H9 (cell line): ENCODE measurements around the gene TMC2. TPM values are rescaled to one million over a fixed set of nuclear protein-coding genes. Genes with fewer than 3 reads are reported as not detected.
A peak's percentile ranks its signal among the peaks of the same experiment; 100 is the strongest.

Experiments used
- DNase-seq: peaks from one replicate; pipeline ENCODE4 v3.0.0-alpha.2; 2017
- H2AFZ ChIP-seq: one replicate; pipeline ENCODE4 v1.6.1; 2013; ENCODE audit warnings: mild to moderate bottlenecking, low read length, control low read depth, moderate library complexity
- H2AK5ac ChIP-seq: 2 replicates; pipeline ENCODE4 v1.6.1; 2013; ENCODE audit warnings: low read length, control low read depth, mixed read lengths; ENCODE audit not compliant: insufficient read length
- H2BK120ac ChIP-seq: one replicate; pipeline ENCODE4 v1.6.1; 2013; ENCODE audit warnings: low read depth, mild to moderate bottlenecking, low read length, control low read depth, inconsistent platforms; ENCODE audit not compliant: poor library complexity, severe bottlenecking
- H2BK12ac ChIP-seq: 2 replicates; pipeline ENCODE4 v1.6.1; 2013; ENCODE audit warnings: low read length, control low read depth, mixed read lengths, low read depth; ENCODE audit not compliant: insufficient read length
- H2BK15ac ChIP-seq: 2 replicates; pipeline ENCODE4 v1.6.1; 2013; ENCODE audit warnings: low read depth, low read length, control low read depth
- H2BK20ac ChIP-seq: one replicate; pipeline ENCODE4 v1.6.1; 2013; ENCODE audit warnings: low read depth, mild to moderate bottlenecking, low read length, control low read depth, inconsistent platforms; ENCODE audit not compliant: poor library complexity, severe bottlenecking
- H2BK5ac ChIP-seq: 2 replicates; pipeline ENCODE4 v1.6.1; 2013; ENCODE audit warnings: low read length, control low read depth, mixed read lengths; ENCODE audit not compliant: insufficient read length
- H3K14ac ChIP-seq: 2 replicates; pipeline ENCODE4 v1.6.1; 2013; ENCODE audit warnings: low read length, control low read depth; ENCODE audit not compliant: insufficient read depth
- H3K18ac ChIP-seq: 2 replicates; pipeline ENCODE4 v1.6.1; 2013; ENCODE audit warnings: low read depth, mild to moderate bottlenecking, mixed read lengths, low read length, control low read depth; ENCODE audit not compliant: insufficient read length
- H3K23ac ChIP-seq: 2 replicates; pipeline ENCODE4 v1.6.1; 2013; ENCODE audit warnings: low read length, control low read depth, mixed read lengths, low read depth; ENCODE audit not compliant: insufficient read length
- H3K23me2 ChIP-seq: 2 replicates; pipeline ENCODE4 v1.6.1; 2013; ENCODE audit warnings: low read depth, mild to moderate bottlenecking, mixed read lengths, low read length, control low read depth; ENCODE audit not compliant: insufficient read length, poor library complexity, severe bottlenecking
- H3K27ac ChIP-seq: 2 replicates; pipeline ENCODE4 v1.5.1; 2013; ENCODE audit warnings: low read length, control low read depth, mixed read lengths, low read depth; ENCODE audit not compliant: insufficient read length
- H3K27me3 ChIP-seq: 2 replicates; pipeline ENCODE4 v1.6.1; 2013; ENCODE audit warnings: low read length, control low read depth, inconsistent platforms; ENCODE audit not compliant: insufficient read depth
- H3K4ac ChIP-seq: 2 replicates; pipeline ENCODE4 v1.6.1; 2013; ENCODE audit warnings: low read depth, mild to moderate bottlenecking, control low read depth, inconsistent platforms, low read length, moderate library complexity
- H3K4me1 ChIP-seq: 2 replicates; pipeline ENCODE4 v1.6.1; 2013; ENCODE audit warnings: low read length, control low read depth, inconsistent platforms; ENCODE audit not compliant: insufficient read depth
- H3K4me2 ChIP-seq: 2 replicates; pipeline ENCODE4 v1.6.1; 2013; ENCODE audit warnings: low read length, control low read depth, mixed read lengths; ENCODE audit not compliant: insufficient read length, insufficient read depth
- H3K56ac ChIP-seq: 2 replicates; pipeline ENCODE4 v1.6.1; 2013; ENCODE audit warnings: low read depth, mild to moderate bottlenecking, mixed read lengths, low read length, control low read depth; ENCODE audit not compliant: insufficient read length
- H3K79me1 ChIP-seq: 2 replicates; pipeline ENCODE4 v1.6.1; 2013; ENCODE audit warnings: low read depth, mild to moderate bottlenecking, moderate library complexity, low read length, control low read depth, inconsistent platforms; ENCODE audit not compliant: insufficient read depth, poor library complexity, severe bottlenecking
- H3K79me2 ChIP-seq: 2 replicates; pipeline ENCODE4 v1.6.1; 2013; ENCODE audit warnings: low read length, control low read depth, inconsistent platforms; ENCODE audit not compliant: insufficient read depth
- H3K9ac ChIP-seq: 2 replicates; pipeline ENCODE4 v1.6.1; 2013; ENCODE audit warnings: low read length, control low read depth, mixed read lengths; ENCODE audit not compliant: insufficient read length; ENCODE audit errors: extremely low read depth
- H3K9me3 ChIP-seq: one replicate; pipeline ENCODE4 v1.6.1; 2013; ENCODE audit warnings: low read depth, low read length, inconsistent platforms; ENCODE audit not compliant: control insufficient read depth
- H3T11ph ChIP-seq: one replicate; pipeline ENCODE4 v1.6.1; 2013; ENCODE audit warnings: mild to moderate bottlenecking, low read length, control low read depth, inconsistent platforms
- H4K20me1 ChIP-seq: one replicate; pipeline ENCODE4 v1.6.1; 2013; ENCODE audit not compliant: control insufficient read depth, insufficient read length, insufficient read depth
- H4K5ac ChIP-seq: 2 replicates; pipeline ENCODE4 v1.6.1; 2013; ENCODE audit warnings: low read depth, mild to moderate bottlenecking, mixed read lengths, low read length, control low read depth; ENCODE audit not compliant: insufficient read length
- H4K8ac ChIP-seq: replicated peaks from 2 replicates; pipeline ENCODE4 v1.6.1; 2013; ENCODE audit warnings: low read length, control low read depth, mixed read lengths, low read depth; ENCODE audit not compliant: insufficient read length
- H4K91ac ChIP-seq: 2 replicates; pipeline ENCODE4 v1.6.1; 2013; ENCODE audit warnings: low read depth, mild to moderate bottlenecking, moderate library complexity, mixed read lengths, low read length, control low read depth; ENCODE audit not compliant: insufficient read length
- H3K27ac Mint-ChIP-seq, 3 experiments: 2 replicates in 2 of 3; 3 replicates in 1 of 3; pipeline ENCODE4 v1.8.0; 2020 to 2021; ENCODE audit warnings: mixed read lengths in 3 of 3, mild to moderate bottlenecking in 1 of 3, moderate library complexity in 1 of 3
- H3K27me3 Mint-ChIP-seq: 2 replicates; pipeline ENCODE4 v1.8.0; 2021; ENCODE audit warnings: low read depth, mild to moderate bottlenecking, moderate library complexity, mixed read lengths
- H3K36me3 Mint-ChIP-seq, 3 experiments: 2 replicates in 2 of 3; 3 replicates in 1 of 3; pipeline ENCODE4 v1.8.0; 2020 to 2021; ENCODE audit warnings: low read depth in 3 of 3, mixed read lengths in 3 of 3; ENCODE audit not compliant: insufficient read depth in 1 of 3
- H3K4me1 Mint-ChIP-seq, 2 experiments: 2 replicates each; pipeline ENCODE4 v1.8.0; 2020; ENCODE audit warnings: mixed read lengths in 2 of 2
- H3K4me3 Mint-ChIP-seq, 2 experiments: 2 replicates in 1 of 2; 3 replicates in 1 of 2; pipeline ENCODE4 v1.8.0; 2020 to 2021; ENCODE audit warnings: mild to moderate bottlenecking in 2 of 2, mixed read lengths in 2 of 2, moderate library complexity in 1 of 2
- H3K9me3 Mint-ChIP-seq, 2 experiments: 2 replicates in 1 of 2; 3 replicates in 1 of 2; pipeline ENCODE4 v1.8.0; 2020; ENCODE audit warnings: mild to moderate bottlenecking in 2 of 2, mixed read lengths in 2 of 2, moderate library complexity in 1 of 2
- WGBS: extraction: QIAGEN DNeasy Blood & Tissue Kit; methylation state at CpG from one replicate; pipeline ENCODE4 v1.1.7; 2013; ENCODE audit warnings: missing lambda C conversion rate, low lambda C conversion rate, mixed read lengths; ENCODE audit not compliant: insufficient read length; ENCODE audit errors: extremely low coverage; 5-methylcytosine and 5-hydroxymethylcytosine counted together
- total RNA-seq: library from RNA; stranded (reverse); gene quantifications from 2 replicates; pipeline ENCODE4 v1.2.1, GENCODE V29; 2021
- TF ChIP-seq, protein P1 (sequence below): fragments of 200-600 bp; sonication (generic); conservative IDR thresholded peaks from 3 replicates; pipeline ENCODE4 v1.8.0; 2021; ENCODE audit warnings: antibody characterized with exemption, mild to moderate bottlenecking

Gene TMC2
- total RNA-seq, 1 experiment from 2014 or later: not detected

DNA sequence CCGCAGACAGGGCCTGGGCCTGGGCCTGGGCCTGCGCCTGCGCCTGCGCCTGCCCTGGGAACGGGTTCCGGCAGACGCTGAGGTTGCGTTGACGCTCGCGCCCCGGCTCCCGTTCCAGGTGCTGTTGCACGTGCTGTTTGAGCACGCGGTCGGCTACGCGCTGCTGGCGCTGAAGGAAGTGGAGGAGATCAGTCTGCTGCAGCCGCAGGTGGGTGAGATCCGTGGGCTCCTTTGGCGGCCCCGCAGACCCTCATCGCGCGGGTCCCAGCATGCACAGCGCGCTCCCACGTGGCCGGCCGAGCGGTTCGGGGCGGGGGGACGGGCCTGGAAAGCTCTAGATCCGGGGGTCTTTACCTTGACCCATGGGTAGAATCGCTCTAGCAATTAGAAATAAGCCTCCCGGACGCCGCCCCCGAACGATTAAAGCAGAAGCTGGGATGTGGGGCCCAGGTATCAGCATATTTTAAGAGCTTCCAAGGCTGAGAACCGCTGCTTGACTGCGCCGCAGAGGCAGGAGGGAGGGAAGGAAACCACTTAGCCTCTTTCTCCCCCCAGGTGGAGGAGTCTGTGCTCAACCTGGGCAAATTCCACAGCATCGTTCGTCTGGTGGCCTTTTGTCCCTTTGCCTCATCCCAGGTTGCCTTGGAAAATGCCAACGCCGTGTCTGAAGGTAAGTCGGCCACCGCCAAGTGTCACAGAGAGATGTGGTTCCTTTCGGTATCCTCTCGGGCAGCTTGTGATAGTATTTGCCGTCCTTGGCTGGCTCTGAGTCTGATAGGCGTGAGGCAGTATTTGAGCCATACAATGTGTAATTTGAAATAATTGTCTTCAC is 116.6 kb downstream of the TMC2 start:
- peak overlapping the region; percentile 99 for H3K9ac ChIP-seq
- DNase-seq: no peak
- H2BK12ac ChIP-seq: no peak overlapping the region
- peaks cover 11% of the 10 kb centered on the region for H3K79me1 ChIP-seq
- WGBS: no CpG with 5 or more reads among the region's 56 CpGs
- Mint-ChIP-seq H3K9me3 (no peaks in the 10 kb centered on the region), H3K27ac (peak overlapping the region; percentile 84 to 96 (median 94); a peak in 6 of 7 replicates), H3K27me3 (no peaks in the 10 kb centered on the region; the same call in 1 of the 2 replicates), H3K4me3 (peak overlapping the region; percentile 88 to 93), H3K4me1 (peaks cover 15 to 22% of the 10 kb centered on the region in 2 experiments), H3K36me3 (peaks cover 49 to 54% (median 50%) of the 10 kb centered on the region in 3 experiments)
- peak overlapping the region; percentile 50 for H4K5ac ChIP-seq
- H3K4ac ChIP-seq: no peak overlapping the region
- no peak overlapping the region for H2AK5ac ChIP-seq
- no peak overlapping the region for H2BK20ac ChIP-seq
- no peak overlapping the region for H3K23ac ChIP-seq
- H3T11ph ChIP-seq: no peak overlapping the region
- H4K91ac ChIP-seq: peak overlapping the region; percentile 93
- H3K79me2 ChIP-seq: peaks cover 17% of the 10 kb centered on the region
- no peaks in the 10 kb centered on the region for H3K27me3 ChIP-seq
- H4K8ac ChIP-seq: no peak overlapping the region
- H3K23me2 ChIP-seq: peaks cover 9% of the 10 kb centered on the region
- no peaks in the 10 kb centered on the region for H3K9me3 ChIP-seq
- no peak overlapping the region for H2BK5ac ChIP-seq
- H2AFZ ChIP-seq: no peak overlapping the region
- H3K27ac ChIP-seq: no peak overlapping the region
- H3K4me1 ChIP-seq: no peaks in the 10 kb centered on the region; the same call in 1 of the 2 replicates
- peak overlapping the region; percentile 97 for H3K18ac ChIP-seq
- no peak overlapping the region for H3K56ac ChIP-seq
- H2BK120ac ChIP-seq: no peak overlapping the region
- TF ChIP-seq, protein P1, sequence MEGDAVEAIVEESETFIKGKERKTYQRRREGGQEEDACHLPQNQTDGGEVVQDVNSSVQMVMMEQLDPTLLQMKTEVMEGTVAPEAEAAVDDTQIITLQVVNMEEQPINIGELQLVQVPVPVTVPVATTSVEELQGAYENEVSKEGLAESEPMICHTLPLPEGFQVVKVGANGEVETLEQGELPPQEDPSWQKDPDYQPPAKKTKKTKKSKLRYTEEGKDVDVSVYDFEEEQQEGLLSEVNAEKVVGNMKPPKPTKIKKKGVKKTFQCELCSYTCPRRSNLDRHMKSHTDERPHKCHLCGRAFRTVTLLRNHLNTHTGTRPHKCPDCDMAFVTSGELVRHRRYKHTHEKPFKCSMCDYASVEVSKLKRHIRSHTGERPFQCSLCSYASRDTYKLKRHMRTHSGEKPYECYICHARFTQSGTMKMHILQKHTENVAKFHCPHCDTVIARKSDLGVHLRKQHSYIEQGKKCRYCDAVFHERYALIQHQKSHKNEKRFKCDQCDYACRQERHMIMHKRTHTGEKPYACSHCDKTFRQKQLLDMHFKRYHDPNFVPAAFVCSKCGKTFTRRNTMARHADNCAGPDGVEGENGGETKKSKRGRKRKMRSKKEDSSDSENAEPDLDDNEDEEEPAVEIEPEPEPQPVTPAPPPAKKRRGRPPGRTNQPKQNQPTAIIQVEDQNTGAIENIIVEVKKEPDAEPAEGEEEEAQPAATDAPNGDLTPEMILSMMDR: no peak
- no peak overlapping the region for H2BK15ac ChIP-seq
- H3K14ac ChIP-seq: peak overlapping the region; percentile 100
- H3K4me2 ChIP-seq: peak overlapping the region; percentile 96
- H4K20me1 ChIP-seq: no peaks in the 10 kb centered on the region
